ENCODE data around the gene CPEB4.

DNA sequence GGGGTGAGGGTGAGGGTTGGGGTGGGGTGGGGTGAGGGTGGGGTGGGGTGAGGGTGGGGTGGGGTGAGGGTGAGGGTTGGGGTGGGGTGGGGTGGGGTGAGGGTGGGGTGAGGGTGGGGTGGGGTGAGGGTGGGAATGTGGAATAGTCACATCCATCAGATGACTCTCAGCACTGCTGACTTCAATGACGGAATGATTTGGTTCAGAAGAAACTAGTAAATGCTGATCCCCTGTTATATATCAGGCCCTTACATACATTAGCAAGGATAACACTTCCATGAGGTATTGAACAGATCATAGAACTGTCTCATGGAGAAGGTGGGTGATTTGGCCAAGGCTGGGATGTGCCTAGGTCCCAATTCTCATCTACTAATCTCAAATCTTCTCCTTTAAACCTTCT lies 76.4 kb downstream of the CPEB4 start:
- TF ChIP-seq EZH2 (IDR thresholded peaks at IDR 0.05) (no peak), EZH2phosphoT487 (IDR thresholded peaks at IDR 0.05) (no peak)
- TF ChIP-seq, protein P1, sequence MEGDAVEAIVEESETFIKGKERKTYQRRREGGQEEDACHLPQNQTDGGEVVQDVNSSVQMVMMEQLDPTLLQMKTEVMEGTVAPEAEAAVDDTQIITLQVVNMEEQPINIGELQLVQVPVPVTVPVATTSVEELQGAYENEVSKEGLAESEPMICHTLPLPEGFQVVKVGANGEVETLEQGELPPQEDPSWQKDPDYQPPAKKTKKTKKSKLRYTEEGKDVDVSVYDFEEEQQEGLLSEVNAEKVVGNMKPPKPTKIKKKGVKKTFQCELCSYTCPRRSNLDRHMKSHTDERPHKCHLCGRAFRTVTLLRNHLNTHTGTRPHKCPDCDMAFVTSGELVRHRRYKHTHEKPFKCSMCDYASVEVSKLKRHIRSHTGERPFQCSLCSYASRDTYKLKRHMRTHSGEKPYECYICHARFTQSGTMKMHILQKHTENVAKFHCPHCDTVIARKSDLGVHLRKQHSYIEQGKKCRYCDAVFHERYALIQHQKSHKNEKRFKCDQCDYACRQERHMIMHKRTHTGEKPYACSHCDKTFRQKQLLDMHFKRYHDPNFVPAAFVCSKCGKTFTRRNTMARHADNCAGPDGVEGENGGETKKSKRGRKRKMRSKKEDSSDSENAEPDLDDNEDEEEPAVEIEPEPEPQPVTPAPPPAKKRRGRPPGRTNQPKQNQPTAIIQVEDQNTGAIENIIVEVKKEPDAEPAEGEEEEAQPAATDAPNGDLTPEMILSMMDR (IDR thresholded peaks at IDR 0.05) = no peak
